HepG2 (cell line): Measurements from ENCODE around the gene TEDC1. TPM values are rescaled to one million over a fixed set of nuclear protein-coding genes. Genes with fewer than 3 reads are reported as not detected.

ENCODE experiments used
- ATAC-seq: fragments of 200-7000 bp; cut with Tn5 transposase; 3 replicates; pipeline ENCODE4 v1.9.1; 2020; ENCODE audit warnings: mild to moderate bottlenecking, moderate library complexity
- BruUV-seq: library from RNA; stranded (reverse); fragments of 400-500 nt; replicated peaks from 2 replicates; lab custom pipeline; 2021; lab: Mats Ljungman, UMichigan
- CTCF ChIA-PET: fragments of 300-600 bp; formaldehyde crosslinking; extraction: SDS; loops from one replicate; lab custom pipeline; 2021; ENCODE audit warnings: low total read pairs, inconsistent platforms, low intra/inter-chr PET ratio; lab: Yijun Ruan, JAX
- POLR2A ChIA-PET: fragments of 350-600 bp; sonication (Branson Sonifier 250); formaldehyde crosslinking; loops from one replicate; lab custom pipeline; 2020; ENCODE audit warnings: antibody characterized with exemption, inconsistent platforms; lab: Yijun Ruan, JAX
- DNase-seq: peaks from one replicate; pipeline ENCODE4 v3.0.0-alpha.2; 2015; ENCODE audit warnings: low spot score
- FAIRE-seq: peaks from 3 replicates; lab custom pipeline; 2011; peaks lifted over from hg19 to GRCh38; lab: Jason Lieb, UNC
- H2AFZ ChIP-seq: one replicate; pipeline ENCODE4 v1.6.1; 2011; ENCODE audit warnings: low read length, inconsistent platforms
- H3K27ac ChIP-seq: fragments of 300-600 bp; 3 replicates; pipeline ENCODE4 v1.8.0; 2011; ENCODE audit warnings: mixed run types, mild to moderate bottlenecking, mixed read lengths, low read length, inconsistent platforms; ENCODE audit not compliant: insufficient read depth; ENCODE audit errors: extremely low read length
- H3K27me3 ChIP-seq, 2 experiments: fragments of 200-600 bp in 1 of 2; 2 replicates in 1 of 2; 3 replicates in 1 of 2; pipeline versions ENCODE4 v1.6.0 to v1.8.0; 2011; ENCODE audit warnings: low read length in 2 of 2, mild to moderate bottlenecking in 2 of 2, moderate library complexity in 2 of 2, inconsistent platforms in 1 of 2; ENCODE audit not compliant: insufficient read depth in 2 of 2, control insufficient read depth in 1 of 2
- H3K36me3 ChIP-seq, 2 experiments: fragments of 200-600 bp in 1 of 2; replicated peaks in 1 of 2; 2 replicates in 1 of 2; 3 replicates in 1 of 2; pipeline versions ENCODE4 v1.5.1 to v1.8.0; 2011; ENCODE audit warnings: low read length in 2 of 2, inconsistent platforms in 1 of 2; ENCODE audit not compliant: insufficient read depth in 2 of 2, control insufficient read depth in 1 of 2
- H3K4me1 ChIP-seq: 2 replicates; pipeline ENCODE4 v1.5.1; 2012; ENCODE audit warnings: low read length, inconsistent platforms; ENCODE audit not compliant: insufficient read depth
- H3K4me2 ChIP-seq: 2 replicates; pipeline ENCODE4 v1.6.0; 2011; ENCODE audit warnings: low read depth, low read length, inconsistent platforms
- H3K4me3 ChIP-seq, 3 experiments: fragments of 200-600 bp in 1 of 3; sonication (generic), shearing (Covaris generic) in 1 of 3; replicated peaks in 1 of 3; 2 replicates each; pipeline ENCODE4 v1.5.1; 2011 to 2016; ENCODE audit warnings: low read length in 3 of 3, inconsistent platforms in 2 of 3, low read depth in 2 of 3, mild to moderate bottlenecking in 2 of 3, control low read depth in 1 of 3, mixed read lengths in 1 of 3; ENCODE audit not compliant: insufficient read depth in 1 of 3
- H3K79me2 ChIP-seq: one replicate; pipeline ENCODE4 v1.6.1; 2011; ENCODE audit warnings: low read length, inconsistent platforms; ENCODE audit not compliant: insufficient read depth
- H3K9ac ChIP-seq: 2 replicates; pipeline ENCODE4 v1.6.0; 2011; ENCODE audit warnings: mild to moderate bottlenecking, low read depth, low read length, inconsistent platforms; ENCODE audit not compliant: insufficient read depth
- H3K9me3 ChIP-seq: 2 replicates; pipeline ENCODE4 v1.5.1; 2012; ENCODE audit warnings: mild to moderate bottlenecking, low read length
- H4K20me1 ChIP-seq: 2 replicates; pipeline ENCODE4 v1.6.0; 2011; ENCODE audit warnings: inconsistent platforms, mild to moderate bottlenecking, low read length, moderate library complexity; ENCODE audit not compliant: insufficient read depth
- FOSL1 ChIP-seq: sonication (generic); formaldehyde crosslinking; IDR thresholded peaks from 2 replicates; pipeline ENCODE4 v1.9.0; 2021; ENCODE audit warnings: missing genetic modification reagents, borderline replicate concordance
- HDAC1 ChIP-seq: sonication (generic); formaldehyde crosslinking; IDR thresholded peaks from 2 replicates; pipeline ENCODE4 v1.5.1; 2020; ENCODE audit warnings: mild to moderate bottlenecking, missing genetic modification reagents
- HNF1B ChIP-seq: sonication (generic); formaldehyde crosslinking; IDR thresholded peaks from 2 replicates; pipeline ENCODE4 v1.5.1; 2020; ENCODE audit warnings: mild to moderate bottlenecking, moderate library complexity, missing genetic modification reagents
- NPAS2 ChIP-seq: sonication (generic); formaldehyde crosslinking; IDR thresholded peaks from 2 replicates; pipeline ENCODE4 v1.8.0; 2022; ENCODE audit warnings: mild to moderate bottlenecking, missing genetic modification reagents, borderline replicate concordance
- PAXIP1 ChIP-seq: sonication (generic); formaldehyde crosslinking; conservative IDR thresholded peaks from 2 replicates; pipeline ENCODE4 v1.4.0; 2020; ENCODE audit warnings: mild to moderate bottlenecking, missing genetic modification reagents, moderate library complexity
- REXO4 ChIP-seq: sonication (generic); formaldehyde crosslinking; IDR thresholded peaks from 2 replicates; pipeline ENCODE4 v1.8.0; 2022; ENCODE audit warnings: missing genetic modification reagents, mild to moderate bottlenecking, borderline replicate concordance
- SAFB2 ChIP-seq: sonication (generic); formaldehyde crosslinking; IDR thresholded peaks from 2 replicates; pipeline ENCODE4 v1.5.1; 2020; ENCODE audit warnings: missing genetic modification reagents, low read depth, mild to moderate bottlenecking, borderline replicate concordance
- SIN3A ChIP-seq: IDR thresholded peaks from 2 replicates; pipeline ENCODE4 v1.6.1; 2011; ENCODE audit warnings: low read depth, mild to moderate bottlenecking, control low read depth, low read length, borderline replicate concordance
- SSRP1 ChIP-seq: IDR thresholded peaks from 2 replicates; pipeline ENCODE4 v1.6.1; 2016; ENCODE audit warnings: control low read depth
- TIGD3 ChIP-seq: sonication (generic); formaldehyde crosslinking; IDR thresholded peaks from 2 replicates; pipeline ENCODE4 v1.5.1; 2020; ENCODE audit warnings: mild to moderate bottlenecking, missing genetic modification reagents, borderline replicate concordance
- ZBTB33 ChIP-seq: sonication (generic); formaldehyde crosslinking; IDR thresholded peaks from 2 replicates; pipeline ENCODE4 v1.4.0; 2020; ENCODE audit warnings: missing genetic modification reagents
- ZNF260 ChIP-seq: sonication (generic); formaldehyde crosslinking; IDR thresholded peaks from 2 replicates; pipeline ENCODE4 v1.4.0; 2020; ENCODE audit warnings: missing genetic modification reagents, low read depth, mild to moderate bottlenecking, borderline replicate concordance
- ZNF780A ChIP-seq: sonication (generic); formaldehyde crosslinking; IDR thresholded peaks from 2 replicates; pipeline ENCODE4 v1.8.0; 2022; ENCODE audit warnings: mild to moderate bottlenecking, missing genetic modification reagents, moderate library complexity
- WGBS: methylation state at CpG from one replicate; pipeline ENCODE4 v1.1.6; 2017; ENCODE audit warnings: low lambda C conversion rate; 5-methylcytosine and 5-hydroxymethylcytosine counted together
- in situ Hi-C: cut with HindIII; loops from 2 replicates; pipeline ENCODE4 v1.10.0; 2017; ENCODE audit warnings: low pct_unique_long_range_greater_than_20kb; ENCODE audit not compliant: extremely low pct_ligation_motif_present
- intact Hi-C: fragments of 100-400 bp; cut with micrococcal nuclease; formaldehyde crosslinking; loops from one replicate; pipeline ENCODE4 v1.10.0; 2022; ENCODE audit not compliant: unreplicated experiment
- polyA plus RNA-seq, 8 experiments: library from polyadenylated mRNA; depleted of rRNA in 3 of 8; stranded (reverse) in 7 of 8; unstranded in 1 of 8; fragments of >200 nt; fragmentation: Illumina TruSeq in 4 of 8; extraction: Trizol in 4 of 8; gene quantifications; 2 replicates each; pipeline versions ENCODE4 v1.2.1 to v1.2.3, GENCODE V29; 2011 to 2016; ENCODE audit warnings: low read depth in 4 of 8, missing spikeins in 1 of 8, mixed read lengths in 1 of 8; ENCODE audit not compliant: insufficient read depth in 1 of 8
- total RNA-seq, 5 experiments: library from RNA; depleted of rRNA; stranded (reverse); fragments of >200 nt; fragmentation: Illumina TruSeq; extraction: Trizol; gene quantifications; 2 replicates each; pipeline ENCODE4 v1.2.3, GENCODE V29; 2016; ENCODE audit warnings: low read depth in 1 of 5

TEDC1 gene
- total and polyA plus RNA-seq, 2 of the 13 experiments (the other 11 are each of a cell fraction or from before 2014, with no cell fraction given): 5.7 to 27.4 TPM

GRCh38 chr14:105502446-105503295 is 11.6 kb downstream of the TEDC1 start:
- Histone ChIP-seq H3K4me3 (no peak overlapping the region; a peak in 1 of 6 replicates), H3K79me2 (no peaks in the 10 kb centered on the region), H3K9ac (peak overlapping the region; percentile 16; the same call in 1 of the 2 replicates), H3K4me1 (peaks cover 78% of the 10 kb centered on the region), H3K27me3 (peaks cover 0 to 20% of the 10 kb centered on the region in 2 experiments; a peak in 4 of 5 replicates), H3K27ac (no peak overlapping the region), H2AFZ (no peak overlapping the region), H4K20me1 (no peaks in the 10 kb centered on the region), H3K4me2 (peak overlapping the region; percentile 24; the same call in 1 of the 2 replicates), H3K9me3 (no peaks in the 10 kb centered on the region), H3K36me3 (no peaks in the 10 kb centered on the region)
- intact Hi-C loops: no loop called here
- BruUV-seq: no TSS peak
- in situ Hi-C loops: no loop called here
- FAIRE-seq (no peak), DNase-seq (no peak), ATAC-seq (peak; percentile 4; the same call in 2 of the 3 replicates)
- 66% methylated on average over 11 of the region's 18 CpGs for WGBS
- POLR2A ChIA-PET: no interaction called here
- CTCF ChIA-PET: no interaction called here
- TF ChIP-seq ZNF780A (CRISPR knock-in tag): no peak
- TF ChIP-seq ZBTB33 (CRISPR knock-in tag): no peak
- TF ChIP-seq TIGD3 (CRISPR knock-in tag): no peak
- no peak for TF ChIP-seq HNF1B (CRISPR knock-in tag)
- no peak for TF ChIP-seq HDAC1 (CRISPR knock-in tag)
- no peak for TF ChIP-seq ZNF260 (CRISPR knock-in tag)
- TF ChIP-seq SIN3A: no peak
- no peak for TF ChIP-seq NPAS2 (CRISPR knock-in tag)
- no peak for TF ChIP-seq REXO4 (CRISPR knock-in tag)
- TF ChIP-seq SAFB2 (CRISPR knock-in tag): no peak
- no peak for TF ChIP-seq SSRP1 (CRISPR knock-in tag)
- peak; percentile 21; the same call in 1 of the 2 replicates for TF ChIP-seq PAXIP1 (CRISPR knock-in tag)
- no peak for TF ChIP-seq FOSL1
